SU-DHL-6 (cell line): ENCODE data around the gene RIPK3.

ENCODE experiments used
- CTCF ChIP-seq: fragments of 200-600 bp; sonication (generic); IDR thresholded peaks from one replicate; pipeline ENCODE4 v1.5.1; 2017; ENCODE audit warnings: antibody characterized with exemption, mild to moderate bottlenecking, low read length, moderate library complexity; ENCODE audit not compliant: insufficient read depth, poor library complexity, severe bottlenecking
- EZH2phosphoT487 ChIP-seq: fragments of 200-600 bp; sonication (generic), shearing (Covaris generic); conservative IDR thresholded peaks from 2 replicates; pipeline ENCODE4 v1.6.1; 2018; ENCODE audit warnings: mild to moderate bottlenecking, antibody characterized with exemption, low read length, moderate library complexity, mixed read lengths

- TF ChIP-seq CTCF (peak; percentile 48), EZH2phosphoT487 (no peak)
These were observed 7.4 kb downstream of the RIPK3 start for GRCh38 chr14:24332268-24332993.
